ENCODE measurements around the gene DENND4B. TPM values are rescaled to one million over a fixed set of nuclear protein-coding genes. Genes with fewer than 3 reads are reported as not detected.

Gene DENND4B
- total and polyA plus RNA-seq, 2 of the 4 experiments (the other 2 are of a cell fraction), result 1.8 to 25.2 TPM

GRCh38 chr1:153882296-153882912 is 64.1 kb downstream of the DENND4B start:
- WGBS, 2 experiments (ENCODE audit: extremely low coverage in 2 of 2, insufficient read length in 1 of 2), result no CpG with 5 or more reads among the region's 3 CpGs
- peaks cover under 1% of the 10 kb centered on the region; the same call in 1 of the 2 replicates for H3K9me1 ChIP-seq (ENCODE audit: insufficient read depth, low read length)
- no peak for ATAC-seq (ENCODE audit: low read depth)
- ChIA-PET POLR2A (ENCODE audit: unreplicated experiment) (no interaction called here), CTCF (no interaction called here)
- H2AK9ac ChIP-seq (replicated peaks; ENCODE audit: low read depth, low read length, poor library complexity), result no peak overlapping the region
- H4K5ac ChIP-seq (ENCODE audit: low read depth, low read length), result peak overlapping the region; percentile 96
- H3K36me3 ChIP-seq (ENCODE audit: control insufficient read depth, insufficient read depth, low read length), result no peaks in the 10 kb centered on the region; the same call in 1 of the 2 replicates
- peak overlapping the region; percentile 82; the same call in 1 of the 2 replicates for H3K23ac ChIP-seq (ENCODE audit: low read depth, low read length)
- H3K9ac ChIP-seq (ENCODE audit: low read depth, low read length), result peak overlapping the region; percentile 67; the same call in 1 of the 2 replicates
- H2BK20ac ChIP-seq (ENCODE audit: low read depth, low read length), result peak overlapping the region; percentile 4; the same call in 1 of the 2 replicates
- H4K91ac ChIP-seq (ENCODE audit: insufficient read depth, low read depth, low read length), result peak overlapping the region; percentile 70
- no peaks in the 10 kb centered on the region for H3K27me3 ChIP-seq (ENCODE audit: control insufficient read depth, insufficient read depth, low read length)
- BruUV-seq (replicated peaks), result no TSS peak
- in situ Hi-C loops (cut with MboI; ENCODE audit: low sequenced_read_pairs), result no loop called here
- TF ChIP-seq, protein P1, sequence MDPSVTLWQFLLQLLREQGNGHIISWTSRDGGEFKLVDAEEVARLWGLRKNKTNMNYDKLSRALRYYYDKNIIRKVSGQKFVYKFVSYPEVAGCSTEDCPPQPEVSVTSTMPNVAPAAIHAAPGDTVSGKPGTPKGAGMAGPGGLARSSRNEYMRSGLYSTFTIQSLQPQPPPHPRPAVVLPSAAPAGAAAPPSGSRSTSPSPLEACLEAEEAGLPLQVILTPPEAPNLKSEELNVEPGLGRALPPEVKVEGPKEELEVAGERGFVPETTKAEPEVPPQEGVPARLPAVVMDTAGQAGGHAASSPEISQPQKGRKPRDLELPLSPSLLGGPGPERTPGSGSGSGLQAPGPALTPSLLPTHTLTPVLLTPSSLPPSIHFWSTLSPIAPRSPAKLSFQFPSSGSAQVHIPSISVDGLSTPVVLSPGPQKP (IDR thresholded peaks at IDR 0.05; ENCODE audit: borderline replicate concordance, low read depth, low read length), result no peak
- peaks cover 10 to 54% of the 10 kb centered on the region in 2 experiments; a peak in 3 of 4 replicates for H3K79me1 ChIP-seq (ENCODE audit: low read depth in 1 of 2, low read length in 2 of 2)
- H3K56ac ChIP-seq (ENCODE audit: extremely low read depth, insufficient read depth, low read length), result no peak overlapping the region
- H3K4me1 ChIP-seq (ENCODE audit: control insufficient read depth, insufficient read depth, low read length), result peaks cover 6% of the 10 kb centered on the region
- H4K8ac ChIP-seq (ENCODE audit: low read depth in 2 of 2, low read length in 2 of 2), result peak overlapping the region; percentile 67 to 96
- dilution Hi-C loops (cut with HindIII; ENCODE audit: low sequenced_read_pairs, unreplicated experiment), result no loop called here
- H2BK120ac ChIP-seq (ENCODE audit: low read depth, low read length), result no peak overlapping the region; the same call in 1 of the 2 replicates
- H3K4me3 ChIP-seq (ENCODE audit: insufficient read depth, low read depth, low read length), result no peak overlapping the region
- H2AFZ ChIP-seq (replicated peaks; ENCODE audit: low read length, poor library complexity), result no peak overlapping the region
- no peak overlapping the region for H2AK5ac ChIP-seq (ENCODE audit: low read depth, low read length)
- peaks cover 7% of the 10 kb centered on the region; the same call in 1 of the 2 replicates for H4K20me1 ChIP-seq (ENCODE audit: insufficient read depth, low read length)
- peak overlapping the region; percentile 90 for H3K14ac ChIP-seq (replicated peaks; ENCODE audit: low read depth, low read length)
- no peak overlapping the region for H2BK15ac ChIP-seq (ENCODE audit: low read depth, low read length)
- peak overlapping the region; percentile 93 for H2BK5ac ChIP-seq (ENCODE audit: low read depth, low read length, poor library complexity, severe bottlenecking)
- peak overlapping the region; percentile 96 for H3K4me2 ChIP-seq (ENCODE audit: low read depth, low read length)
- H3K27ac ChIP-seq (ENCODE audit: insufficient read depth, low read length), result peak overlapping the region; percentile 28; the same call in 1 of the 2 replicates
- intact Hi-C loops (cut with micrococcal nuclease), result loop anchor here (5.0 kb wide), 1 partner anchor 40 kb away; the partner anchor contains the start of gene GATAD2B
- DNase-seq, result peak; percentile 28
- peak overlapping the region; percentile 95 for H3K18ac ChIP-seq (ENCODE audit: low read depth, low read length)
- H3K9me3 ChIP-seq (ENCODE audit: control insufficient read depth, insufficient read depth, low read length), result no peaks in the 10 kb centered on the region
- peak overlapping the region; percentile 23 for H3K4ac ChIP-seq (ENCODE audit: low read depth, low read length)
